A673 (cell line): ENCODE measurements around the gene MYRF.

ENCODE experiments used
- CTCF ChIP-seq: fragments of 300-800, 200-600 bp; sonication (generic); conservative IDR thresholded peaks from 2 replicates; pipeline ENCODE4 v1.5.1; 2017; ENCODE audit warnings: low read depth, mild to moderate bottlenecking, antibody characterized with exemption, low read length, moderate library complexity, mixed read lengths
- EZH2 ChIP-seq: fragments of 200-600 bp; sonication (generic); IDR thresholded peaks from 2 replicates; pipeline ENCODE4 v1.6.1; 2017; ENCODE audit warnings: borderline replicate concordance, low read depth, mild to moderate bottlenecking, mixed read lengths, antibody characterized with exemption, low read length; ENCODE audit not compliant: poor library complexity, severe bottlenecking

- TF ChIP-seq CTCF: no peak
- TF ChIP-seq EZH2: no peak
These were observed 1.7 kb upstream of the MYRF start for GRCh38 chr11:61750631-61751273.
